ENCODE measurements around the gene KCTD16.

- TF ChIP-seq CTCF (IDR thresholded peaks at IDR 0.05): no peak
- no peak for TF ChIP-seq REST (IDR thresholded peaks at IDR 0.05; ENCODE audit: insufficient read depth in 1 of 2, low read depth in 2 of 2, low read length in 1 of 2)
- TF ChIP-seq POLR2AphosphoS5 (IDR thresholded peaks at IDR 0.05; ENCODE audit: low read depth, low read length): no peak
- TF ChIP-seq SIN3A (IDR thresholded peaks at IDR 0.05; ENCODE audit: borderline replicate concordance, insufficient read depth, low read depth, low read length): no peak
Measured at GRCh38 chr5:144122081-144122480, 48.6 kb upstream of the KCTD16 start.

Measured in Panc1 (cell line).